ENCODE measurements around the gene AHNAK.
"Not testable (repeated sequence)": the region's sequence is repeated elsewhere in the genome, so short reads cannot be mapped to it uniquely, and the experiment has no call there.

Gene AHNAK

DNA sequence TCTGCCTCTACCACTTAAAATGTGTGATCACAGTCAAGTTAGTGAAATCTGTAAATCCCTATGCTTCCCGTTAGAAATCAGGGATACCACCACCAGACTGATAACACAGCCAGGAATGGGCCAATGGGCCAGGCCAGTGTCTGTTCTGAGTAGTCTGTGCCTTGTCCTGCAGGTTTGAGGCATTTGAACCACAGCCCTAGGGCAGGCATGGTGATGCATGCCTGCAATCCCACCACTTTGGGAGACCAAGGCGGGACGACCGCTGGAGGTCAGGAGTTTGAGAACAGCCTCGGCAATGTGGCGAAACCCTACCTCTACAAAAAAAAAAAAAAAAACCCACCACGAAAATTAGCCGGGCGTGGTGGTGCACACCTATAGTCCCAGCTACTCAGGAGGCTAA lies 12.1 kb upstream of the AHNAK start:
- Histone ChIP-seq H3K9me3 (ENCODE audit: control insufficient read depth, low read length) (no peaks in the 10 kb centered on the region), H3K4me1 (ENCODE audit: control insufficient read depth, insufficient read depth, low read length, poor library complexity, severe bottlenecking) (peaks cover 73% of the 10 kb centered on the region), H3K27ac (ENCODE audit: low read depth, low read length, severe bottlenecking) (peak overlapping the region; percentile 39), H3K4me3 (ENCODE audit: extremely low read depth, insufficient read depth, low read length, poor library complexity, severe bottlenecking) (no peak overlapping the region), H3K36me3 (ENCODE audit: control insufficient read depth, insufficient read depth, low read length) (peaks cover 71% of the 10 kb centered on the region)
- 75% methylated on average over 1 of the region's 9 CpGs; no CpG with 5 or more reads in 1 of the 2 experiments for WGBS, 2 experiments (ENCODE audit: insufficient coverage in 2 of 2)

DNA sequence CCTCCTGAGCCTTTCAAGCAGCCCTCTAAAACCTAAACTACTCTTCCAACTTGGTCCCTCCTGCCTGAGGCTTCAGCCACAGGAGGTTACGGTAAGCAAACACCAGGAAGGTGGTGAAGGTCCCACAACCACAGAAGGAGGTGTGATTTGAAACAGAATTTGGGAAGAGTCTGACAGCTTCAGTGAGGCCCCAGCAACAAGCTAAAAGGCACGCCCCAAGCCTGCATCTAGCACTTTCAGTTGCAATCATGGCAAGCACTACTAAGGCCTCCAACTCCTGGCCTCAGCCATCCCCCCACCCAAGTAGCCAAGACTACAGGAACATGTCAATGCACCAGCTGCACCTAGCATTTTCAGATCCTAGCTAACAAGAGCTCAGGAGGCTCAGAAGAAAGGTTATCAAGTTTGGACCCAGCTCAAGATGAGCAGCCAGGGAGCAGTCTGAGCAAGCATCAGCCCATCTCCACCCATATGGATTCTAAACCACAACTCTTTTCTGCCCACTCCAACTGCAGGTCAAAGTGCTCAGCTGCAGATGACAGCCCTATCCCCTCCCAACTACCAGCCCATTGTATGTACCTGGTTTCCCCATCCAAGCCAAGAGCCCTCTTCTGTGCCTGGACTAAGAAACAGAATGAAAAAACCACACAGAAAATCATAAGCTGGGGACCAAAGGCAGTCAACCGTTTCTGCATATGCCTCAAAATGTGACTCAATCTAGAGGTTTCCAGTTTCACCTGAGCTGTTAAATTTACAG lies 10.4 kb upstream of the AHNAK start:
- no peak overlapping the region for H3K4me3 ChIP-seq (ENCODE audit: extremely low read depth, insufficient read depth, low read length, poor library complexity, severe bottlenecking)
- WGBS, 2 experiments (ENCODE audit: insufficient coverage in 2 of 2), result 89 to 92% methylated on average over 3 of the region's 3 CpGs
- H3K27ac ChIP-seq (ENCODE audit: low read depth, low read length, severe bottlenecking), result peak overlapping the region; percentile 96

DNA sequence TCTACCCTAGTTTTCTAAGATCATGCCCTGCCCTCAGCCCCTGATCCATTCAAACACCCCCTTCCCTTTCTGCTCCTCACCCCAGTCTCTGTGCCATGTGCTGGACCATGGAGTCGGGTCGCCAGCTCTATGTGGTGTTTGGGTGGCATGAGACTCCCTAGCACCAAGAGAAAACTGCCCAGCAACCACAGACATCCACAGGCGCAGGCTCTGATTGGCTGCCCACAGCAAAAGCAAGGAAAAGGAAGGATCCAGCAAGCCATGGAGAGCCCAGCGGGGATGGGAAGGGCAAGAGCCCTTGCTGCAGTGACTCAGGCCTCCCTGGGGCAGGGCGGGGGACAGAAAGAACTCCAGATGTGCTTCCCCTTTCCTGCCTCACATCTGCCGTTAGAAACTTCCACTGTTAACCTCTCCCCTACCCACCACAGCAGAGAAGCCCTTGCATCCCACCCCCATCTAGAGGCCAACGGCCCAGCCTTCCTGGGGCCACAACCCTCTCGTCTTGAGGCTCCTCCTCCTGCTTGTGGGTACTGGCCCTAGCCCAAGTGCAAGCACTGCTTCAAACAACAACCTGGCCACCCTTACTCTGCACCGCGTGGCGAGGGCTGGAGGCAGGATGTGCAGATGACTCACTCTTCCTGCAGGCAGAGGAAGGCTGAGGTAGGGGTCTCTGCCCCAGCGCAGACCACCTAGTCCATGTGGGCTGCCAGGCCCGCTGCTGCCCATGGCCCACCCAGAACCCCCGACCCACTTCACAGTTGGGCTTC lies 9.7 kb upstream of the AHNAK start:
- Histone ChIP-seq H3K9me3 (ENCODE audit: control insufficient read depth, low read length) (no peaks in the 10 kb centered on the region), H3K36me3 (ENCODE audit: control insufficient read depth, insufficient read depth, low read length) (peaks cover 49% of the 10 kb centered on the region), H3K4me1 (ENCODE audit: control insufficient read depth, insufficient read depth, low read length, poor library complexity, severe bottlenecking) (peaks cover 82% of the 10 kb centered on the region), H3K4me3 (ENCODE audit: extremely low read depth, insufficient read depth, low read length, poor library complexity, severe bottlenecking) (no peak overlapping the region), H3K27ac (ENCODE audit: low read depth, low read length, severe bottlenecking) (peak overlapping the region; percentile 96)
- 37 to 44% methylated on average over 5 to 8 of the region's 14 CpGs for WGBS, 2 experiments (ENCODE audit: insufficient coverage in 2 of 2)

More for the DNA sequence above, 10.4 kb upstream of the AHNAK start:
- Histone ChIP-seq H3K36me3 (ENCODE audit: control insufficient read depth, insufficient read depth, low read length) (peaks cover 57% of the 10 kb centered on the region), H3K9me3 (ENCODE audit: control insufficient read depth, low read length) (no peaks in the 10 kb centered on the region), H3K4me1 (ENCODE audit: control insufficient read depth, insufficient read depth, low read length, poor library complexity, severe bottlenecking) (peaks cover 78% of the 10 kb centered on the region)

DNA sequence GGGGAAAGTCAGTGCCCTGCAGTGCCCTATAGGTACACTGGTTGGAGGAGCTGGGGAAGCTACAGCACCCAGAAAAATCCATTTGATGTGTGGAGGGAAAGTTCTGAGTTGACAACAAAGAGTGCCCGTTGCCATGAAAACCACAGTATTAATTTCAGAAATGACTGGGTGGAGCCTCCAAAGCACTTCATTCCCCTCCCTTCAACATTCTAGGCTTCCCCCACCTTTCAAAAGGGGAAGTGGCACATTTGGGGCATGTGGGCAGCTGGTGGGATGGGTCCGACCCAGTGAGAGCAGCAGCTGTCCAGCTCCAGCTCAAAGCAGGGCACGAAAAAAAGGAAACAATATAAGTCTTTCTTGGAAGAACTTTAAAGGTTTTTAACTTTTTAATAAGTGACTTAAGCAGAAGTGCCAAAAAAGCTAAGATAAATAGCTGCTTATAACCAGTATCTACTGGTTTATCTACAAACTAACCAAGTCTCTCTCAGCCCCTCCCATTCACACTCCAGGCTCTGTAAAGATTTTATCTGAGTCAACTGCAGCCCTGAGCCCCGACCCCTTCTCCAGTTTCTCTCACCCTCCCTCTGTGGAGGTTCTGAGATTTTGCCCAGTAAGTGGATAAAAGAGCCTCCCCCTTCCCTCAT lies 9.0 kb upstream of the AHNAK start:
- H3K4me1 ChIP-seq (ENCODE audit: control insufficient read depth, insufficient read depth, low read length, poor library complexity, severe bottlenecking), result peaks cover 82% of the 10 kb centered on the region

DNA sequence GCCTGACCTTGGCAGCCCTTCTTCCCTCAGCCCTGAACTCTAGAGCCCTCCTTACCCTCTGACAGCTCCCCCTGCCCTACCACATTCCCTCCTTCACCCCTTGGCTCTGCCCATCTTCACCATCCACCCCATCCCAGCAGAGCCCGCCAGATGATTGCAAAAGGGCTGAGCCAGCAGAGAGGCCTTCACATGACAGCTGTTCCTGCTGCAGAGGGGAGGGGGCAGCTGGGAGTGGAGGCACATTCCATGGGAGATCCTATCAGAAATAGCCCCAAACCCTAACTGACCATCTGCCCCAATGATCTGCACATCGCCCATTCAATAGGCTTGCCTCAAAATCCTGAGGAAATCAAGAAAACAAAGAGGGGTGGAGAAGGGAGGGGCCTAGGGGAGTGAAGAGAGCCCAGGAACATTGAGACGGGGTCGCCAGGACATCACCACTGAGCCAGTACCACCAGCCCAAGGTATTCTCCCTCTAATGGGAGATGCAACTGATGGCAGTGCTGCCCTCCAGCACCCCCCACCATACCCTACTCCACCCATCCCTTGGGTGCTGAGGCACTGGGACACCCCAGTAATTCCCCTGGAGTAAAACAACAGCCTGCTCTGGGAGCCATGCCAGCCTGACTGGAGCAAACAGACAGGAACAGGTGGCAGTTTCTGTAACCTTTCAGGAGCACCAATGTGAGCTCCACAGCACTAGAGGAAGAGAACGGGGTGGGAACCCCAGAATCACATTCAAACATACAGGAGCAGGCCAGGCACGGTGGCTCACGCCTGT lies 8.0 kb upstream of the AHNAK start:
- H3K4me1 ChIP-seq (ENCODE audit: control insufficient read depth, insufficient read depth, low read length, poor library complexity, severe bottlenecking), result peaks cover 74% of the 10 kb centered on the region
- H3K4me3 ChIP-seq (ENCODE audit: extremely low read depth, insufficient read depth, low read length, poor library complexity, severe bottlenecking), result no peak overlapping the region
- peaks cover 40% of the 10 kb centered on the region for H3K36me3 ChIP-seq (ENCODE audit: control insufficient read depth, insufficient read depth, low read length)
- H3K9me3 ChIP-seq (ENCODE audit: control insufficient read depth, low read length), result no peaks in the 10 kb centered on the region
- H3K27ac ChIP-seq (ENCODE audit: low read depth, low read length, severe bottlenecking), result peak overlapping the region; percentile 98
- 85 to 87% methylated on average over 4 of the region's 7 CpGs for WGBS, 2 experiments (ENCODE audit: insufficient coverage in 2 of 2)

More for the DNA sequence above, 9.0 kb upstream of the AHNAK start:
- peaks cover 48% of the 10 kb centered on the region for H3K36me3 ChIP-seq (ENCODE audit: control insufficient read depth, insufficient read depth, low read length)
- H3K4me3 ChIP-seq (ENCODE audit: extremely low read depth, insufficient read depth, low read length, poor library complexity, severe bottlenecking), result no peak overlapping the region
- 17% methylated on average over 1 of the region's 4 CpGs; no CpG with 5 or more reads in 1 of the 2 experiments for WGBS, 2 experiments (ENCODE audit: insufficient coverage in 2 of 2)
- peak overlapping the region; percentile 96 for H3K27ac ChIP-seq (ENCODE audit: low read depth, low read length, severe bottlenecking)
- no peaks in the 10 kb centered on the region for H3K9me3 ChIP-seq (ENCODE audit: control insufficient read depth, low read length)

DNA sequence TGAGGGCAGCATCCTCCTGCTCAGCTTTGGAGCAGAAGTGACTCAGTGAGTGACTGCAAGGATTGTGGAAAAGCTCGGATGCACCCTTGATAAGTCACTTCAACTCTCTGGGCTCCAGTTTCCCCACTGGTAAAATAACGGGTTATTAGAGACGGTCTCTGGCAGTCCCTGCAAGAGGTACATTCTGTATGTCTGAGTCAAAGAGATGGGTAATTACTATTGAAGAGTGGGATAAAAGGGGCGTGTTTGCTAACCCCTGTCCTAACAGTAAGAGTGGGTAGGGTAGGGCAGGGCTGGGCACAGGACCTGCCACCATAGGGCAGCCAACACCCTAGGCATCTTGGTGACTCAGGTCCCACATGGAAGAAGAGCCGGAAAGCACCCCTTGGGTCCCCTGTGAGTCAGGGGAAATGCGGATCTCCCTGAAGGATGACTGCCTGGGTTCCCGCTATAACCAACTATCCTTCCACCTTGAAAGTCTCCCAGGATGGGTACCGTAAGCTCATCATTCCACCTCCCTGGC lies 7.3 kb upstream of the AHNAK start:
- Histone ChIP-seq H3K4me3 (ENCODE audit: extremely low read depth, insufficient read depth, low read length, poor library complexity, severe bottlenecking) (peak overlapping the region; percentile 12), H3K36me3 (ENCODE audit: control insufficient read depth, insufficient read depth, low read length) (peaks cover 33% of the 10 kb centered on the region), H3K9me3 (ENCODE audit: control insufficient read depth, low read length) (no peaks in the 10 kb centered on the region), H3K4me1 (ENCODE audit: control insufficient read depth, insufficient read depth, low read length, poor library complexity, severe bottlenecking) (peaks cover 70% of the 10 kb centered on the region), H3K27ac (ENCODE audit: low read depth, low read length, severe bottlenecking) (peak overlapping the region; percentile 98)
- 81 to 100% methylated on average over 3 to 8 of the region's 8 CpGs for WGBS, 2 experiments (ENCODE audit: insufficient coverage in 2 of 2)

DNA sequence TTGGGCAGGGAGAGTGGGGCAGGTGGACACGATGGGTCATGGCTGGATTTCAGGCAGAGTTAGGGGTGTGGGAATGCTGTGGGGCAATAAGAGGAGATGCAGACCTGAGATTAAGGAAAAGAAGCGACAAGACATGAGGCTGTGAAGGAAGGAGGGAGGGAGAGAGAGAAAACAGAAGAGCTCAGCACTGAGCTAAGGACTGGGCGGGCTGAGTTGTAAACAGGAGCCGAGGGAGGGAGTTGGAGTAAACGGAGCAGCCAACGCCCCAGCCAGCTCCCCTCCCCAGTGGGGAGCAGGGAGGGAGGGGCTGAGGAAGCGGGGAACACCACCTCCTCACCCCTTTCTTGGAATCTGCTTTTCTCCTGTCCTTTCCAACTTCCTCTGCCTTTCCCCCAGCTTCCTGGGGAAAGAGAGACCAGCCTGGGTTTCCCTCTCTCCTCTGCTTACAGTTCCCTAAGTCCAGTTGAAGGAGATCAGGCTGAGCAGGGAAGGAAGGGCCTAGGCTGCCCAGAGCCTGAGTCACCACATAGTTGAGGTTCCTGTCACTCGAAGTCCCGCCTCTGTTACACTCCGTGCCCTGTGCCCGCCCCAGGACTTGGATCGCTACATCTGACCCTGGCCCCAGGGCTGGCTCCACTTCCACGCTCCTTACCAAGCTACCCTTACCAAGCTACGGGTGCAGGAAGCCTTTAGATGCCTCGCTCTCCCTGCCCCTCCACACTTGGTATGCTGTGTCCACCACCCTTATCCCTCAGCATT lies 6.7 kb upstream of the AHNAK start:
- H3K9me3 ChIP-seq (ENCODE audit: control insufficient read depth, low read length), result no peaks in the 10 kb centered on the region
- peak overlapping the region; percentile 12 for H3K4me3 ChIP-seq (ENCODE audit: extremely low read depth, insufficient read depth, low read length, poor library complexity, severe bottlenecking)
- H3K27ac ChIP-seq (ENCODE audit: low read depth, low read length, severe bottlenecking), result peak overlapping the region; percentile 98
- H3K36me3 ChIP-seq (ENCODE audit: control insufficient read depth, insufficient read depth, low read length), result peaks cover 26% of the 10 kb centered on the region
- peaks cover 71% of the 10 kb centered on the region for H3K4me1 ChIP-seq (ENCODE audit: control insufficient read depth, insufficient read depth, low read length, poor library complexity, severe bottlenecking)
- 16 to 18% methylated on average over 12 of the region's 15 CpGs for WGBS, 2 experiments (ENCODE audit: insufficient coverage in 2 of 2)

DNA sequence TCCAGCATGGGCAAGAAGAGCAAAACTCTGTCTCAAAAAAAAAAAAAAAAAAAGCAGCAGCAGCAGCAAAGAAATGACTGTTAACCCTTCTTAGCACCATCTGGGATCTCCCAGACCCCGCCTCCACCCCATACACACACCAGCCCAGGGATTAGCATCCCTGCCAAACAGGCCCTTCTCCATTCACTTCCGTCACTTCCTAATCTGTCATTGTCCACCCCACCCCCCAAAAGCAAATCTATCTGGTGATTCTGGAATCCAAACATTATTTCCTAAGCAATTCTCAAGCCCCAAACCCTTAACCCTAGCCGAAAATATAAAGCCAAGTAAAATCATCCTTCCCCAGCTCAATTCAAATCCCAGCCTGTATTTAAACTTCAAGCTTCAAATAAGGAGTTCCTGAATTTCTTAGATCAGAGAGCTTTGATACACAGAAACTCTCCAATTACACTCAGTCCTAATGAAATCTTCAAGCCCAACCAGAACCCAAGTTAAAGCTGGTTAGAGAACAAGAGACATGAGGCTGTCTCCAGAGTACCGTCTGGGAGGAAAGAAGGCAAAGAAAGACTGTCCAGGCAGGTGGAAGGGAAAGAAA lies 6.0 kb upstream of the AHNAK start:
- WGBS, 2 experiments (ENCODE audit: insufficient coverage in 2 of 2), result 62 to 75% methylated on average over 2 to 4 of the region's 4 CpGs
- Histone ChIP-seq H3K4me3 (ENCODE audit: extremely low read depth, insufficient read depth, low read length, poor library complexity, severe bottlenecking) (peak overlapping the region; percentile 12), H3K4me1 (ENCODE audit: control insufficient read depth, insufficient read depth, low read length, poor library complexity, severe bottlenecking) (peaks cover 71% of the 10 kb centered on the region), H3K9me3 (ENCODE audit: control insufficient read depth, low read length) (no peaks in the 10 kb centered on the region), H3K27ac (ENCODE audit: low read depth, low read length, severe bottlenecking) (peak overlapping the region; percentile 98), H3K36me3 (ENCODE audit: control insufficient read depth, insufficient read depth, low read length) (peaks cover 20% of the 10 kb centered on the region)

DNA sequence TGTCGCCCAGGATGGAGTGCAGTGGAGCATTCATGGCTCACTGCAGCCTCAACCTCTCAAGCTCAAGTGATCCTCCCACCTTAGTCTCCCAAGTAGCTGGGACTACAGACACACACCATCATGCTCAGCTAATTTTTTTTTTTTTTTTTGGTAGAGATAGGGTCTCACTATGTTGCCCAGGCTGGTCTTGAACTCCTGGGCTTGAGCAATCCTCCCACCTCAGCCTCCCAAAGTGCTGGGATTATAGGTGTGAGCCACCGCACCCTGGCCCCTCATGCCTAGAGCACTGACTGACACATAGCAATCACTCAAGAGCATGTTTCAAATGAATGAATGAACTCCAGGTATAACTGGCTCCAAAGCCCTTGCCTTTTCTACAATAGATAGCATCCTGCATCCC lies 3.9 kb upstream of the AHNAK start:
- H3K27ac ChIP-seq (ENCODE audit: low read depth, low read length, severe bottlenecking); H3K9me3 ChIP-seq (ENCODE audit: control insufficient read depth, low read length); H3K4me3 ChIP-seq (ENCODE audit: extremely low read depth, insufficient read depth, low read length, poor library complexity, severe bottlenecking); H3K36me3 ChIP-seq (ENCODE audit: control insufficient read depth, insufficient read depth, low read length): not testable (repeated sequence)
- H3K4me1 ChIP-seq (ENCODE audit: control insufficient read depth, insufficient read depth, low read length, poor library complexity, severe bottlenecking), result peaks cover 53% of the 10 kb centered on the region
- WGBS, 2 experiments (ENCODE audit: insufficient coverage in 2 of 2), result 90 to 100% methylated on average over 1 to 2 of the region's 2 CpGs
